Measurements from ENCODE around the gene BLNK.

Gene BLNK

DNA sequence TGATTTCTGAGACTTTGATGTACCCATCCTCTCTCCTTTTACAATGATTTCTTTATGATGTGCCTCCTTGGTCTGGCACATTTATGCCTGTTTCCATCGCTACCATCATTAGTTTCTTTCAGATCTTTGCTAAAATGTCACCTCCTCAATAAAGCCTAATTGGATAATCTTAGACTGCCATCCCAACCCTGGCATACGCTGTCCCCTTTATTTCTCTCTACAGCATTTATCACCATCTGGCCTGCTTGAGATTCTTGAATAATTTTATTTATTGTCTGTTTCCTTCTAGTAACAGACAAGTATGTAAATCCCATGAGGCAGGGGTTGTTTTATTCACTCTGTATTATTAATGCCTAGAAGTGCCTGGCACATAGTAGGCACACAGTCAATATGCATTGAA lies 26.1 kb upstream of the BLNK start:
- H3K79me2 ChIP-seq (ENCODE audit: low read length), result no peaks in the 10 kb centered on the region
- TF ChIP-seq EZH2phosphoT487 (IDR thresholded peaks at IDR 0.05; ENCODE audit: low read length) (no peak), EZH2 (optimal IDR thresholded peaks at IDR 0.05; ENCODE audit: low read depth, low read length) (no peak)
- TF ChIP-seq, protein P1, sequence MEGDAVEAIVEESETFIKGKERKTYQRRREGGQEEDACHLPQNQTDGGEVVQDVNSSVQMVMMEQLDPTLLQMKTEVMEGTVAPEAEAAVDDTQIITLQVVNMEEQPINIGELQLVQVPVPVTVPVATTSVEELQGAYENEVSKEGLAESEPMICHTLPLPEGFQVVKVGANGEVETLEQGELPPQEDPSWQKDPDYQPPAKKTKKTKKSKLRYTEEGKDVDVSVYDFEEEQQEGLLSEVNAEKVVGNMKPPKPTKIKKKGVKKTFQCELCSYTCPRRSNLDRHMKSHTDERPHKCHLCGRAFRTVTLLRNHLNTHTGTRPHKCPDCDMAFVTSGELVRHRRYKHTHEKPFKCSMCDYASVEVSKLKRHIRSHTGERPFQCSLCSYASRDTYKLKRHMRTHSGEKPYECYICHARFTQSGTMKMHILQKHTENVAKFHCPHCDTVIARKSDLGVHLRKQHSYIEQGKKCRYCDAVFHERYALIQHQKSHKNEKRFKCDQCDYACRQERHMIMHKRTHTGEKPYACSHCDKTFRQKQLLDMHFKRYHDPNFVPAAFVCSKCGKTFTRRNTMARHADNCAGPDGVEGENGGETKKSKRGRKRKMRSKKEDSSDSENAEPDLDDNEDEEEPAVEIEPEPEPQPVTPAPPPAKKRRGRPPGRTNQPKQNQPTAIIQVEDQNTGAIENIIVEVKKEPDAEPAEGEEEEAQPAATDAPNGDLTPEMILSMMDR (IDR thresholded peaks at IDR 0.05; ENCODE audit: low read length), result no peak
- H3K36me3 ChIP-seq (replicated peaks; ENCODE audit: insufficient read depth, low read length), result no peaks in the 10 kb centered on the region
- H3F3A ChIP-seq (ENCODE audit: insufficient read depth, low read length), result no peaks in the 10 kb centered on the region
- H3K27ac ChIP-seq (ENCODE audit: low read length), result no peak overlapping the region
- H3K9ac ChIP-seq (ENCODE audit: low read length), result no peak overlapping the region
- H3K4me1 ChIP-seq (ENCODE audit: low read length), result peaks cover 20% of the 10 kb centered on the region
- H2AFZ ChIP-seq (ENCODE audit: low read length), result no peak overlapping the region
- H3K9me2 ChIP-seq (replicated peaks; ENCODE audit: insufficient read depth, low read length), result no peaks in the 10 kb centered on the region
- H3K4me3 ChIP-seq (ENCODE audit: low read length), result no peak overlapping the region
- H3K4me2 ChIP-seq (ENCODE audit: low read depth, low read length), result no peak overlapping the region
- H3K9me3 ChIP-seq (replicated peaks; ENCODE audit: insufficient read depth, low read length), result no peaks in the 10 kb centered on the region
- H3K27me3 ChIP-seq (replicated peaks; ENCODE audit: insufficient read depth, low read length), result no peaks in the 10 kb centered on the region
- no peaks in the 10 kb centered on the region for H4K20me1 ChIP-seq (ENCODE audit: insufficient read depth, low read length)
- DNase-seq, result no peak

DNA sequence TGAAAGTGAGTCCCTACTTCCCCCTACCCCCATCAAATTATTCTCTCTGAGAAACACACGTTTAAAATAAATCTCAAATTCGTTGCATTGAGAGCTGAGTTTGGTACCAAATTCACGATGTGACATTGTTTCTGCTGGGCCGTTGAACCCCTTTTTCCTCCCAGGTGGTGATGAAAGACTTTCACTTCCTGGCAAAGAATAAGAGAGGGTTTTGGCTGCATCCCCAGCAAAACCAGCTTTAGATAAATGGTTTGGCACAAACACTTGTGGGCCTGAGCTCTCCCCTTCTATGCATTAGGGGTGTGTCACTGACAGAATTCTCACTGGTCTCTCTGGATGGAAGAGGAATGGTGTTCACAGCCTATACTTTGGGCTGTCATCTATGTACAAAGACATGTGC lies 24.1 kb upstream of the BLNK start:
- DNase-seq, result no peak
- Histone ChIP-seq H4K20me1 (ENCODE audit: insufficient read depth, low read length) (no peaks in the 10 kb centered on the region), H3K9me3 (replicated peaks; ENCODE audit: insufficient read depth, low read length) (no peaks in the 10 kb centered on the region), H2AFZ (ENCODE audit: low read length) (no peak overlapping the region), H3K9ac (ENCODE audit: low read length) (no peak overlapping the region), H3K36me3 (replicated peaks; ENCODE audit: insufficient read depth, low read length) (no peaks in the 10 kb centered on the region), H3K4me2 (ENCODE audit: low read depth, low read length) (0 out of 2 replicates have a peak overlapping the region, but pooled peaks have one; percentile 1), H3F3A (ENCODE audit: insufficient read depth, low read length) (no peaks in the 10 kb centered on the region), H3K4me3 (ENCODE audit: low read length) (no peak overlapping the region), H3K4me1 (ENCODE audit: low read length) (peaks cover 30% of the 10 kb centered on the region), H3K27me3 (replicated peaks; ENCODE audit: insufficient read depth, low read length) (no peaks in the 10 kb centered on the region), H3K9me2 (replicated peaks; ENCODE audit: insufficient read depth, low read length) (no peaks in the 10 kb centered on the region), H3K27ac (ENCODE audit: low read length) (no peak overlapping the region), H3K79me2 (ENCODE audit: low read length) (no peaks in the 10 kb centered on the region)
- TF ChIP-seq, protein P1 (IDR thresholded peaks at IDR 0.05; ENCODE audit: low read length), result no peak
- TF ChIP-seq EZH2 (optimal IDR thresholded peaks at IDR 0.05; ENCODE audit: low read depth, low read length), result no peak
- TF ChIP-seq EZH2phosphoT487 (IDR thresholded peaks at IDR 0.05; ENCODE audit: low read length), result no peak

DNA sequence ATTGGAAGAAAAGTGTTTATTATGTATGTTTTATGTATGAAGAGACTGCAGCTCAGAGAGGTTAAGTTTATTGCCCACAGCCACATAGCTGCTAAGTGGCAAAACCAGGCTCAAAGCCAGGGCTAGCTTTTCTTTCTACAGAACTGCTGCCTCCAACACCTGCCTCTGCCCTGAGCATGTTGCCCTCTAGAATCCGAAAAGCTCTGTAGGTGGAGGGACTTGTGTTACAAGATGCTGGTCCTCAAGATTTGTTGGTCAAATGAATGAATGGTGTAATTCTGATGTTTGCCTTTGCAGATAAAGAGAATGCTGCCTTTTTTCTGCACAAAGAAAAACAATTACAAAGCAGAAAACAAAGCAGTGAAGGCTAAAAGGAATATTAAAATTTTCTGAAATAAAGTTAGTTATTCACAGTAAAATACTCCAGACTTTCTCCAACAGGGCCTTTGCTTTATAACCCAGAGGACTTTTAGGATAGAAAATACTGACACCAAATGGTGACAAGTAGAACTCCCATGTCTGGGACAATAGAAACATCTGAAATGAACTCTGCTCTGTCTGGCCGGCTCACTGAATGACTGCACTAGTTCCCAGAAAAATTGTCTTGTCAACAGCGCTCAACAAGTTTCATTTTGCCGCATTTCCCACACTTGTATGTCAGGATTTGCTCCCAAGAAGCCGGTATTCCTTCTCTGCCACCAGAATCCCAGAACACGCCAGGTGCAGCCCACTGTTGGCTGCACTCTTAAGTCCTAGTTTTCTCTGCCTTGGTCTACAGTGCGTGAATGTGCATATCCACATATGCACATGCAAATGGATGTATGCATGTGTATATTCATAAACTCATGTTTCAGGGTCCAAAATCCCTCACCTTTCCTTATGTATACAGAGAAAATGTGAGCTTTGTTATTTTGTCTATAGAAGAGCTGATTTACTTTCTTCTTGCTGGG lies 21.9 kb upstream of the BLNK start:
- H2AFZ ChIP-seq (ENCODE audit: low read length), result 0 out of 2 replicates have a peak overlapping the region, but pooled peaks have one; percentile 13
- no peak for TF ChIP-seq EZH2phosphoT487 (IDR thresholded peaks at IDR 0.05; ENCODE audit: low read length)
- TF ChIP-seq, protein P1 (IDR thresholded peaks at IDR 0.05; ENCODE audit: low read length), result peak; percentile 70
- no peak for TF ChIP-seq EZH2 (optimal IDR thresholded peaks at IDR 0.05; ENCODE audit: low read depth, low read length)
- H3K9me2 ChIP-seq (replicated peaks; ENCODE audit: insufficient read depth, low read length), result no peaks in the 10 kb centered on the region
- H3F3A ChIP-seq (ENCODE audit: insufficient read depth, low read length), result peaks cover 7% of the 10 kb centered on the region
- H3K79me2 ChIP-seq (ENCODE audit: low read length), result no peaks in the 10 kb centered on the region
- no peak overlapping the region for H3K4me2 ChIP-seq (ENCODE audit: low read depth, low read length)
- peaks cover 43% of the 10 kb centered on the region for H3K4me1 ChIP-seq (ENCODE audit: low read length)
- no peak overlapping the region for H3K9ac ChIP-seq (ENCODE audit: low read length)
- H3K9me3 ChIP-seq (replicated peaks; ENCODE audit: insufficient read depth, low read length), result no peaks in the 10 kb centered on the region
- peak; percentile 77 for DNase-seq
- H3K4me3 ChIP-seq (ENCODE audit: low read length), result no peak overlapping the region
- no peaks in the 10 kb centered on the region for H3K27me3 ChIP-seq (replicated peaks; ENCODE audit: insufficient read depth, low read length)
- no peaks in the 10 kb centered on the region for H3K36me3 ChIP-seq (replicated peaks; ENCODE audit: insufficient read depth, low read length)
- no peak overlapping the region for H3K27ac ChIP-seq (ENCODE audit: low read length)
- H4K20me1 ChIP-seq (ENCODE audit: insufficient read depth, low read length), result no peaks in the 10 kb centered on the region
